ENCODE results near the gene TMEM14B. TPM values are rescaled to one million over a fixed set of nuclear protein-coding genes. Genes with fewer than 3 reads are reported as not detected.

The TMEM14B gene
- total RNA-seq, result 34.2 and 71.1 TPM in 2 replicates

DNA sequence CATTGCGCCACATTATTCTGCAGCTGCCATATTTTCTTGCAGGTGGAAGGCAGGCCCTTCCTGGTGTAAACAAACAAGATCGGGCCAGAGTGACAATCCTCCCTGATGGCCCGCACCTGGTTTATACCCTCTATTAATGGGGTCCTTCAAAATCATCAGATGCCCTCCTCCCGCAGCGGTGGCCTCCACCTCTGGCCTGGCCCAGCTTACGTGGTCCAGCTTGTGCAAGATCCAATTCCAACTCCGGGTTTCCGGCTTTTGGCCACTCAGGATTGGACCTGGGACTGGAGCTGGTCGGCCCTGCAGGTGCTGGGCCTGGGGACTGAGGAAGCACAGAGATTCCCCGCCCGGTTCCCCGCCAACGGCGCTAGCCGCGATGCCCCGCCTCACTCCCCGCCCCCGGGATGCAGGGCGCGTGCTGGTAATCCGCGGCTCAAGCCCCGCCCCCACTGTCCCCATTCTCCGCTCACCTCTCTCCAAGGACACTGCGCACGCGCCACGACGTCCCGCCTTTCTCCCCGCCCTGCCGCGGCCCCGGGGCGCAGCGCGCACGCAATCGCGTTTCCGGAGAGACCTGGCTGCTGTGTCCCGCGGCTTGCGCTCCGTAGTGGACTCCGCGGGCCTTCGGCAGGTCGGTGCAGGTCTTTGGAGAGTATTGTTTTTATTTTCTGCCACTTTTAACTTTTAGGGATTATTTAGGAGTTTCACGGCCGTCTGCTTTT, at the start of gene TMEM14B:
Gene TMEM14B (plus strand): TSS at position 555 of the 722 bp plus-strand sequence. CDS start 1,441 bp downstream, outside the sequence.

DNA sequence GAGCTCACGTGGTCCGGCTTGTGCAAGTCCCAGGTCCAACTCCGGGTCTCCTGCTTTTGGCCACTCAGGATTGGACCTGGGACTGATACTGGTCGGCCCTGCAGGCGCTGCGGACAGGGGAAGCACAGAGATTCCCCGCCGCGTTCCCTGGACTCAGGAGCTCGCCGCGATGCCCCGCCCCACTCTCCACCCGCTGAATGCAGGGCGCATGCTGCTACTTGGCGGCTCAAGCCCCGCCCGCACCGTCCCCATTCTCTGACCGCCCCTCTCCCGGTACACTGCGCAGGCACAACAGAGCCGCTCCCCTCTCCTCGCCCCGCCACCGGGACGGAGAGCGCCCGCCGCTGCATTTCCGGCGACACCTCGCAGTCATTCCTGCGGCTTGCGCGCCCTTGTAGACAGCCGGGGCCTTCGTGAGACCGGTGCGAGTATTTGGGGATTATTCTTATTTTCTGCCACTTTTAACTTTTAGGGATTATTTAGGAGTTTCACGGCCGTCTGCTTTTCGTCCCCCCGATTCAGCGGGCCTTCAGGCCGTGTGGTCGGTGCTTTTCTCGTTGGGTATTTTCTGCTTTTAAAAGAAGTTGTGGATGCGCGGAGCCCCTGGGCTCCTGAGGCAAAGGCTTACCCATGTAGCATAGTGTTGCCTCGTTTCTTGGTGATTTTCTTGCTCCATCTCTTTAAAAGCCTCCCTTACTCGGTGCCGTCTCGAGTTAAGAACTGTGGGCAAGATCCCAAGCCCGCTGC, 24.6 kb upstream of the TMEM14B start, which contains the start of gene TMEM14C:
Gene TMEM14C (plus strand): TSS at position 251 of the 747 bp plus-strand sequence. CDS start 1,544 bp downstream, outside the sequence.

Small RNAs within 50 kb of the gene (small RNA-seq; reads per million reads assigned to genes)
- not detected for gene RNA5SP203

Other genes starting within 250 kb of the TMEM14B start
- 0.79 TPM in 1 of 2 replicates, not detected in the other for gene GCNT2, start 226.5 kb upstream of the TMEM14B start, total RNA-seq
- not detected in 2 replicates for gene C6orf52, start 53.2 kb upstream of the TMEM14B start, total RNA-seq
- 5.5 and 9.3 TPM in 2 replicates for gene PAK1IP1, start 52.8 kb upstream of the TMEM14B start, total RNA-seq
- 111 and 126 TPM in 2 replicates for gene TMEM14C, start 24.7 kb upstream of the TMEM14B start, total RNA-seq
- gene MAK, start 90.7 kb downstream of the TMEM14B start, total RNA-seq, result under 0.01 TPM in 1 of 2 replicates, not detected in the other
- gene GCM2, start 134.2 kb downstream of the TMEM14B start, total RNA-seq, result not detected in 2 replicates
- gene SYCP2L, start 139.2 kb downstream of the TMEM14B start, total RNA-seq, result under 0.01 and 0.11 TPM in 2 replicates